ENCODE measurements around the gene CPED1.
"Not testable (repeated sequence)": the region's sequence is repeated elsewhere in the genome, so short reads cannot be mapped to it uniquely, and the experiment has no call there.

The CPED1 gene

DNA sequence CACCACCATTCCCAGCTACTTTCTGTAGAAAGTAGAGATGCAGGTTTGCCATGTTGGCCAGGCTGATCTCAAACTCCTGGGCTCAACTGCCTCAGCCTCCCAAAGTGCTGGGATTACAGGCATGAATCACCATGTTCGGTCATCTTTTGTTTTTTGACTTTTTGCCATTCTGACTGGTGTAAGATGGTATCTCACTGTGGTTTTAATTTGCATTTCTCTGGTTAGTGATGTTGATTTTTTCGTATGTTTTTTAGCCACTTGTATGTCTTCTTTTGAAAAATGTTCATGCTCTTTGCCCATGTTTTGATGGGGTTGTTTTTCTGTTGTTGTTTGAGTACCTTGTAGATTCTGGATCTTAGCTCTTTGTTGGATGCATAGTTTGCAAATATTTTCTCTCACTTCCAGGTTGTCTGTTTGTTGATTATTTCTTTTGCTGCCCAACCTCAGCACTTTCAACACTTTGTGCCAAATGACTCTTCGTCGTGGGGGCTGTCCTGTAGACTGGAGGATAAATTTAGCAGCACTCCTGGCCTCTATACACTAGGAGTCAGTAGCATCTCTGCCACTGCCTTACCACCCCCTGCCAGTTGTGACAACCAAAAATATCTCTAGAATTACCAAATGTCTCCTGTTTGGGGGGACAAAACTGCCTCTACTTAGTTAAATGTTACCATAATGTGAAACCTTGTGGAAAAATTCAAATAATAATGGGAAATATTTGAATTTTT lies 6.5 kb upstream of the CPED1 start:
- no peak for DNase-seq

DNA sequence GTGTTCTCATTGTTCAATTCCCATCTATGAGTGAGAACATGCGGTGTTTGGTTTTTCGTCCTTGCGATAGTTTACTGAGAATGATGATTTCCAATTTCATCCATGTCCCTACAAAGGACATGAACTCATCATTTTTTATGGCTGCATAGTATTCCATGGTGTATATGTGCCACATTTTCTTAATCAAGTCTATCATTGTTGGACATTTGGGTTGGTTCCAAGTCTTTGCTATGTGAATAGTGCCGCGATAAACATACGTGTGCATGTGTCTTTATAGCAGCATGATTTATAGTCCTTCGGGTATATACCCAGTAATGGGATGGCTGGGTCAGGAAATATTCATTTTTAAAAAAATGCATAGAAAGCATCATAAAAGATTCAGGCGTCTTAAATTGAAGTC lies 4.9 kb upstream of the CPED1 start:
- DNase-seq: not testable (repeated sequence)

DNA sequence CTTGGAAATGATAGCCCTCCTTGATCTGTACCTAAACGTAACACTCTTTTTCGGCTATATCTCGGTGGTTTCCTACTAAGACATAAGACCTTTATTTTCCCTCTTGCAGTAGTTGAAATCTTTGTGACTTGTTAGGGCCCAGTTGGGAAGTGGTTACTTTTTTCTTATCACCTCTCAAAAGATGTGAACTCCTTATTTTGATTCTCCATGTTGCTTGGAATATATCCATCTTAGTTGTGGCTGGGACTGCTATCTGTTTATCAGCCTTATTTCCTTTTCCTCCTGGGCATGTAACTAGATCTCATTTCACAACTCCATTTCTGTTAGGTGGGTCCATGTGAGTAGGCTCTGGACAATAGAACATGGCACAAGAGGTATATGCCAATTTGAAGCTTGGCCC lies 4.1 kb upstream of the CPED1 start:
- no peak for DNase-seq

DNA sequence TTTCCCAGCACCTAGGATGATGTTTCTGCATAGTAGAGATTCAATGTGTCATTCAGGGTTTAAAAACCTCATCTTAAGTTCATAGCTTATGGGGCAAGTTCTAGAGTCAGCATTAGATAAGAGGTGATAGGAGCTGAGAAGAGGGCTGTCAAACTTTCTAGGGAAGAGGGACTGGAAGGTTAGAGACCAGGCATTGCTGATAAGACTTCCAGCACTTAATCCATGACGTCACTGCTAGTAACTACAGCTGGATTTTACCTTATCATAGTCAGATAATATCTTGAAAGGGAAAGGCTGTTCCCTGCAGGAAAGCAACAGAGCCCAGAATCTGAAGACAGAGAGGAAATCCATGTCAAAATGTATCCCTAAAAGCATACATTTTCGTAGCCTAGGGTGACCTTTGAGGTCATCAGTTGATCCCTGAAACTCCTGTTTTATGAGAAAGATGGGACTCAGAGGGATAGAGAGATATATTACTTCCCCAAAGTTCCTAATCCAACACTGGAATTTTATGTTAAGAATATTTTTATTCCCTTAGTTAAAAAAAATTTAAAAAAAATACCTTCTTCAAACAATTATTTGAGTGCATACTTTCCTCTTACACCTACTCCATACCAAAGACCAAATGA lies 3.3 kb upstream of the CPED1 start:
- no peak for DNase-seq

DNA sequence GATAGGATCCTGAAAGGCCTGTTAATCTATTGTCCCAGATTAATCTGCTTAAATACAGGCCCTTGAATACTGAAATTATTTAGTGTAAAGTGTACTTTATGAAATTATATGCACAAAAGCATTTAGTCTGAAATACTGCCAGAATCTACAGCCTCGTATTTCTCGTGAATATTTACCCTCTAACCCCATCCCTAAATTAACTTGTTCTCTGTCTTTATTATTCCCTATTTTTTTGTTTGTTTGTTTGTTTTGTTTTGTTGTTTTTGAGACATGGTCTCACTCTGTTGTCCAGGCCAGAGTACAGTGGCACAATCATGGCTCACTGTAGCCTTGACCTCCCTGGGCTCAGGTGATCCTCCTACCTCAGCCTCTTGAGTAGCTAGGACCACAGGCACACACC lies 2.7 kb upstream of the CPED1 start:
- no peak for DNase-seq

DNA sequence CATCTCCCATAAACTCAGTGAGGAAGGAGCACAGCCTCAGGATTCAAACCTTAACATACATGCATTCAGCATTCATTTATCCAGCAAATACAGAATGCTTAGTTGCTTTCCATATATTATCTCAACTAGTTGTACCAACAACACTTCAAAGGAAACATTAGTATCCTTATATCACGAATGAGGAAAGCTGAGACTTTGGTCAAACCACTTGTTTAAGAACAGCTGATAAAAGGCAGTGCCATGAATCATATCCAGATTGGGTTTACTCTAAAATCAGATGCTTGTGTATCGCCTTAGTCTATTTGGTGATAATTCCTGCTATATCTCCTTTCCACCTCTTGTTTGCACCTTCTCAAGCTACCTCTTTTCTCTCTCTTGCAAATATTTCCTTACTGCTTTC lies 1.9 kb upstream of the CPED1 start:
- DNase-seq: no peak

DNA sequence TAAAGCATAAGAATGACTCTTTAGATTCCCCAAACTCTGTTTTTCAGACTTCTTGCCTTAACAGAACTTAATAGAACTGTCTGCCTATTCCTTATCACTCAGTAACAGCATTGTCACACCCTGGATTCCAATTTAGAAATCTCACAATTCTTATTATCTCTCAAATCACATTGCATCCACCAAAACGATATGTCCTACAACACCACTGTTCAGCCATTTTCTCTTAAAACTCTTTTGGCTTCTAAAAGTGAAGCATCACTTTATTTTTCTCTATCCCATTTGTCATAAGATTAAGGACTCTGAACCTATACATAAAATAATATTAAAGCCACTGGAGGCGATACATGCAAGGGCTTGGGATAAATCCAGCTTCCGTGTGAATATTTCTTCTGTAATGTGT lies 1.2 kb upstream of the CPED1 start:
- no peak for DNase-seq

DNA sequence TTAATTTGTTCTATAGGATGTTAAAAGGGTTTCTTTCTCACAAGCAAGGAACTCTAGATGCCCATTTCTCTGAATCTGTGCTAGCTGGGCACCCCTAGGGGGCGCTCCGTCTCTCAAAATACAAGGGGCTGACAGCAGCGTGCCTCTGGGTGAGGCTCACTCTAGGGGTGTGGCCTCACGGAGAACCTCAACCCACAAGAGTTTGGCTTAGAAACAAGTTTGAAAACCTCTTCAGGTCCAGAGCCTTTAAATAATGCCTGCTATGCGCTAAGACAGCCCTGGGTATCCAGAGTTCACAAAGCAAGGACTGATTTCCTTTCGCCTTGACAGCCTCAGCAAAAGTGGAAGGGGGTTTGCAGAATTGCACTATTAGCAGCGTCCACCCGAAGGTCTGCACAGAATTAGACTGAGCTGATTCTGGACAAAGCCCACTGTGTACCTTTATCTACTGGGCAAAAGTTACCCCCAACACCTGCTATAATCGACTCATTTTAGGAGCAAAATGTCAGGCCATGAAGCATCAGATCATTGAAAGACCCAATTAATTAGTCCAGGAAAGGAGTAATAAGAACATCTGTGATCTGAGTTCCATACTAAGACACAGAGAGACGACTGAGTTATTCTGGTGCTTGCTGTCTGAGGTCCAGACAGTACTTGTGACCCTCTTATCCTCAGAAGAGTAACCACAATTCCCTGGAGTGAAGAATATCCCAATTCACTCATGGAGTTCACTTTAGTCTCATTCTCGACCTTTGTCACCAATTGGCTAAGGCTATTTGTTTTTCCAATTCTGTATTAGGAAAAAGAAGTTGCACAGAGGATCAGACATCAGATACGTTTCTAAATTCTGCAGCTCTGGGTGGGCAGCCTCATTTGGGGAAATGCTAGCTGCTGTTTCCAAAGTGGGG lies 574 bp upstream of the CPED1 start:
- DNase-seq: peak; percentile 86

DNA sequence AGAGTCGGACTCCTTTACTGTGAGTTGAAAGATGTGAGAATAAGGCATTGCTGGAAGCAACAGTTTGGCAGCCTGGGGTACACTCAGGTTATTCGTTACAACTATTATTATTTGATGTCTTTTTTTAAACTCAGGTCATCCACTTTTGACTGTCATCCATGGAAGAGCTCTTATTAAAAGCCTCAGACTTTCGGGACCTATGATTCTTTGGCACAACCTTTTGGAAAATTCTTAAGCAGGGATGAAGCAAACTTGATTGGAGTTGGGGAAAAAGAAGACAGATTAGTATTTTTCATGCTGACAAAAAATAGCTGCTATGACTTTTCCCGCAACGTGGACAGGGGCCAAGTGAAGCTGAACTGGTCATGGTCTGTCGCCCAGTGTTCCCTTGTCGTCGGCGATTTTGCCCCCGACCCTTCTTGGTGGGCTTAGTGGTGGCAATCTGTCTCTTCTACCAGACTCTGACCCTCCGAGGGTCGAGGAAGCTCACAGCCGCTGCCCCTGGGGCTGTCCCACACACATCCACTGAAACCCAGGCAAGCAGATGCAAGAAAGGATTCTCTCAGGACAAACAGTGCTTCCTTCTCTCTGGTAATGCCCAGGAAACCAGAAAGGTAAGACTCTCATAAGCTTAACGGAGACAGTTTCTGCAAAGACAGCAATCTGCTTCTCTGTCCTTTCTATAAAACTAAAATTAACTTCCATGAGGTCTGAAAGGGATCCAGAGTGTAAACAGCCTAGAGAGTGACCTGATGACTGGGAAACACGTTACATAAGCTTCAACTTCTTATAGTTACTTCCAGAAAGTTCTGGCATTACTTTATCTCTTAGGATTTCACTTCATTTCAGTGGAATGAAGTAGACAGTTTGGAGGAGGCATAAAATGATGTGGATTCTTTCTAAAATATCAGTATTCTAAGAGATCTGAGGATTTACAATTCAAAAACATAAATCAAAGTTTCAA lies 1.0 kb downstream of the CPED1 start:
- DNase-seq: no peak

DNA sequence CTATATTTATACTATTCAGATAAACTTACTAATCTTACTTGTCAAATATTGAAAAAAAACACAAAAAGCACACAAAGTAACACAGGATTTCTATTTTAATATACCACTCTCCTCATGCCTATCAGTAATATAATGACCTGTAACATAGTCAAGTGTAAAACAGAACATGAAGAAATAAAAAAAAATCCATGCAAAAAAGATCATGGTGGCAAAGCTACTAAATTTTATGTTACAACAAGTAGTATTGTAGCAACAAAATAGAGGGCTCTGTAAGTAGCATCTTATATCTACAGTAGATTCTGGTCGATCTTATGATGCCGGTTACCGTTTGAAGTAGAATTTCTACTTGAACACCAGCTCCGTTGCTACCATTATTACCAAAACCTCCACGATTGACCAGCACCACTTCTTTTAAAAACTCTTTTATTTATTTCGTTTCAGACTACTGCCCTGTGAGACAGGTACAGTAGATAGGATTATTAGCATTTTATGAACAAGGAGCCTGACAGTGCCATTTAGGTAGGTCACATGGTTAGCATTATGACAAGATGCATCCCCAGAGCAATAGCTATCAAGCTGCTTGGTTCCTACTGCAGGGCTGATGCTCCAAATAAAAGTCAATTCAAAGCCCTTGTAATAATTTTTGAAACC lies 2.1 kb downstream of the CPED1 start:
- DNase-seq: no peak

DNA sequence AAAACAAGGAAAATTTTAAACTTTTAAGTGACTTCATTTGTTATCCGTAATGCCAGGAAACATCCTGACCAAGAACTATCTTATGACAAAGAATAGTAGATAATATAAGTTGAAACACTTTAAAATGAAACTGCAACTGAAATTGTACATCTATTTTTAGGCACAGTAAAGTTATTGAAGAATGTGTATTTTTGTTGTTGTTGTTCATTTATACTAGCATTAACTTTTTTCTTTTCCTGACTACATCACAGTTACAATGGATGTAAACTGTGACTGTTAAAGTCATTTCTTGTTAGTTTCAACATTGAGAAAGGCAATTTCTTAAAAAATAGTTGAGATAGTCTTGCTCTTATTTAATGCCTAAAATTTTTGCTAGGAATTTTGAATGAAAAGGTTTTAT lies 2.6 kb downstream of the CPED1 start:
- DNase-seq: no peak

DNA sequence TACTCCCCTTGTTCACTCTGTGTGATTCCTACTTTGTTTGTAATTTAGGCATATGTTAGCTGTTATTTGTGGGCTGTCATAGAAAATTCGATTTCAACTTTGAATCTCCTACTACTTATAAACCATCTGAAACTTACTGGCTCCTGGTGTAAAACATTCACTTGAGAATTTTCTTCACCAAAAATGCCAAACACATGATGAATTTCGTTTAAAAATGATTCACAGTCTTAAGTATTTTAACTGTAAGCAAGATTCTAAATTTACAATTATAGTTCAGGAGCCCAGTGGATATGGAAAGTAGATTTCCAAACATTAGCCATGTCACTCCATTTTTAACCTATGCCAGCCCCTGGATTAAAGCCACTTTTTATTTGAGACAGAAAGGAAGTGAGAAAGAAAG lies 3.1 kb downstream of the CPED1 start:
- no peak for DNase-seq

DNA sequence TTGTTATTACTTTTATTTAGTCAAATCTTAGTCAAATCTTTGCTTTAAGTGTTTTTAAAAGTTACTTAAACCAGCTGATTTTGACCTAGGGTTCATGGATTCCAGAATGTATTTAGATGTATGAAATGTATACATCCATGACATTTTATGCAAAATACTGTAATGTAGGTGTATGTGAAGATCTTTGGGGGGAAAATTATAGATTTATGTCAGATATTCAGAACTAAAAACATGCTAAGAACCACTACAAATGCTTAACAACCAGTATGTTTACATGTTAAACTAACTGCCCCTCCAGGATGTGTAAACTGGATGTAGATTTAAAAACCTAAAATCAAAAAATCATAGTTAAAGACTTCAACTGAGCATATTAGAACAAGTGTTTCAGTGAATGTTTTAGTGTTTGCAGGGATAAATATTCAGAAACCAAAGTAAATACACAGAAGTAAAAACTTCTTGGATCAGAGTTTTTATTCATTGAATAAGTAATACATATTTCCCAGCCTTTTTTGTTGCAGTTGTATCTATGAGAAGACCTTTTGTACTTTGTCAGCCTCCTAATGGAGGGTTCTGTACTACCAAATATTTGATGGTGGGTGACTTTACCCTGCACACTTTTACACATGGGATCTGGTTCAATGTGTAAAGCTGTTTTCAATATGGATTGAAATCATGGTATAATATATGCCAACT lies 3.9 kb downstream of the CPED1 start:
- no peak for DNase-seq

DNA sequence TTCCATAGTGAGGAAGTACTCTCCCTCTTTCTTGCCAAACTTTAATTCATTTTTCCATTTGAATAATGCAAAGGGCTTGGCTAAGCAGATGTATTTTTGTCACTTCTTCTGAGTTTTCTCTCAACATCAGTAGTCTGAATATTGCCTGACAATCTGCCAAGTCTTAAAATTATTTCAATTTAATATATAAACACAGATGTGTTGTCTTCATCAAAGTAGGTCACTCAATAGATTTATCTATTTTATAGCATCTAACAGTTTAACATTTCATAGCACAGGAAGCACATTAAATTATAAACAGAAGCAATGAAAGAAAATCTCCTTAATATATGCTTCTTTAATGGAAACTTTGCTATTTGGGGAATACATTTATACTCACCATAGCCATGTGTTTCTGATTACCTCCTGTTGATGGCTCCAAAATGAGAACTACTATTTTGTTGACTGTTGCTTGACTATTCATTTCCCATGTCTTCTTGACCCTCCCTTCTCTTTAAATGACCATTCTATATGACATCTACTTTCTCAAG lies 4.5 kb downstream of the CPED1 start:
- no peak for DNase-seq

DNA sequence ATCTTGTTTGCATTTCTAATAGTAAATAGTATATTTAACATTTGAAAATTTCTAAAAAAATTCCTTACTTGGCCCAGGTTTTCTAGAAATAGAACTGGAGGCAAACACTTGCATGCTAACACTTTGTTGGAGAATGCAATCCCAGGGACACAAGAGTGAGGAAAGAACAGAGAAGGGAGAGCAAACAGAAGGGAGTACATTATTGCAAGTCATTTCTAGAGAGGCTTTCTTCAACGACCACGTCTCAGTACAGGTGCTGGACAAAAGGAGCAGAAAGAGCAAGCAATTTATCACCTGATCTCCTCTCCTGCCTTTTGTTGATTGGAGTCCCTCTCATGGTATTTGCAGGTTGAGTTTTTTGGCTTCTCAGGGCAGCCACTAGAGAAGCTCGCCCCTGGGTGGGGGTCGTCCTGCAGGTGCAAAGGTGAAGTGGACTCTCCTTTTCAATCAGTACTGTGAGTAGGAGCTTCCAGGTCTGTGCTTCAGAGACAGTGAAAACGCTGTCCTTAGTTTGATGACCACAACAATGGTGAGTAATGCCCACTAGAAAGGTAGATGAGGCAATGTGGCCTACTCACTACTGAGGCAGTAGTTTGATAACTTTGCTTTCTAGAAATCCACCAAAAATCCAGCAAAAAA lies 5.2 kb downstream of the CPED1 start:
- DNase-seq: no peak

DNA sequence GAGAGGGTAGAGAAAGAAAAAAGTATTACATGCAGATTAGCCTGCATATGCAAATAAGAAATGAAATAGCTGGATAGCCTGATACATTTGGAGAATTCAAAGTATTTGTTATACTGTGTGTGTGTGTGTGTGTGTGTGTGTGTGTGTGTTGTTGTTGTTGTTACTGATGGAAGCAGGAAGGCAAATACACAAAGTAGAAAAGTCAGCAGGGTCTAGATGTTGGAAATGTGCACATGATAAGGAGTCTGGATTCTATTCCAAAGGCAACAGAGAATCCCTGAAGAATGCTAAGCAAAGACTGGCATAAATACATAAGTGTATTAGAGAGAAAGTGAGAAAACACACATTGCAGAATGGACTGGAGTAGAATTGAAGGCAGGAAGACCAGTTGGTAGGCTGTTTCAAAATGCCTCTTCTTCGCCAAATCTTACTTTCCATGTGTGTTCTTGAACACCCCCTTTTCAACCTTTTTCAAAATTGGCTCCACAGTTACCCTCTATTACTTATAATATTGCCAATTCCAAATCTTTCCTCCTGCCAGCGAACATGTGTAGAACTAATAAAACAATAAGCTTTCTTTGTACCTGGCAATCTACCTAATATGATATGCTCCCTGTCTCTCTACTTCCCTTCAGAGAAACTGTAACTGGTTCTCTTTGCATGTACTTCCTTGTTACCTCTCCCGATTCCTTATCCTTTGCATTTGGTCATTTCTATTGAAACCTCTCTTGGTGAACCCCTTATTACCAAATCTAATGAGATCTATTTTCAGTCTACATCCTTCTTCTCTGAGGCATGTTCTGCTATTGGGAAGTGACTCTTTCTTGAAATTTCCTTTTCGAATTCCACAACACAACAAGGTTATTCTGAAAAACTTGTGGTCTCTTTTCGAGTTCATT lies 6.2 kb downstream of the CPED1 start:
- DNase-seq: no peak

DNA sequence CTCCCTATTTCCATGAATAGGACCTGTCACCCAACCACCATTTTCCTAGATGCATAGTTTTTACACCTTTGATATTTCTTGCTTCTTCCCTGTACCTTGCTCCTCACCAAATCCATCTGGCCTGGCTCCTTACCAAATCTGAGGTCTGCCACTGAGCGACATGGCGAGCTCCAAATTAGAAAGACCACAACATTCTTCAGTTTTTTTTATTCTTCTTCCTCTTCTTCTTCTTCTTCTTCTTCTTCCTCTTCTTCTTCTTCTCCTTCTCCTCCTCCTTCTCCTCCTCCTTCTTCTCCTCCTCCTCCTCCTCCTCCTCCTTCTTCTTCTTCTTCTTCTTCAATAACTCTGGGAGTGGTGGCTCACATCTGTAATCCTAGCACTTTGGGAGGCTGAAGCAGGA lies 7.1 kb downstream of the CPED1 start:
- no peak for DNase-seq

DNA sequence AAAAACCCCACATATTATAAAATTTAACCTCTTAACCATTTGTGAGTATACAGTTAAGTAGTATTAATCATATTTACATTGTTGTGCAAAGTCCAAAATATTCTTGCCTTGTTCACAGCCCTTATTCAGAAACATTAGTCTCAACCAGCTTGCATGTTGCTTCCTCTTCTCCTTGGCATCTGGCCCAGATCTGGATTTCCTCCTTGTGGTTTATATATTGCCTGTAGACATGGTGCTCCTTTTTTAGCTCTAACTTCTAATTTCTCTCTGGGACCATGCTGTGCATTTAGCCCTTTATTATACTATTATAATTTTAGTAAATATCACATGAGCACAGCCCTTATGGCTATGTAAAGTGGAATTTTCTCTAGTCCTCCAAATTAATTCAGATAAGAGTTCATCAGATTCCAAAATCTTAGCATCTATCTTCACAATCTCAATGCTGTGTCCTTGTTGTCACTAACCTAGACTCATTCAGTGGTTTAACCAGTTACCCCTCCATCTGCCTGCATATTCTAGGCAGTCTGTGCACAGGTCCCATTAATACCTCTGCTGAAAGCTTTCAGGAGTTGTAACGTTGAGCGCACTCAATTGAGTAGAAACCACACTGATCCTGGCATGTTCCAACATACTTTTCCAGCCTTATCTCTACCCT lies 7.9 kb downstream of the CPED1 start:
- peak; percentile 15 for DNase-seq

DNA sequence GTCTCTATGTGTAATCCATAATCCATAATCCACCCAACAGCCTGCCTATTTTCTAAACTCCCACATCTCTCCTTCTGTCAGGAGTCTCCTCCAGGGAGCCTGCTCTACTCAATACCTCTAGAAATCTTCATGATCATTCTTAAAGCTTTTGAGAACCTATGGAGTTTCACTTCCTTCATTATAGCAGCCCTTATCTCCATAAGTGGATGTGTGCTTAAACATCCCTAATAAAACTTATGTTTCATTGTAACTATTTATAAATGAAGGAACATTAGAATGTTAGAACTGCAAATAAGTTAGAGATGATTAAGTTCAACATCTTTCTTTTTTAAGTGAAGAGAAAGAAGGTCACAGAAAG lies 8.5 kb downstream of the CPED1 start:
- DNase-seq: no peak
